SK-N-SH (cell line): Measurements from ENCODE around the gene TIGD6. TPM values are rescaled to one million over a fixed set of nuclear protein-coding genes. Genes with fewer than 3 reads are reported as not detected.

ENCODE experiments used
- CTCF ChIA-PET: fragments of 300-600, 350-600 bp; formaldehyde crosslinking; extraction: SDS; loops from one replicate; lab custom pipeline; 2021; lab: Yijun Ruan, JAX
- POLR2A ChIA-PET: fragments of 350-600 bp; sonication (Branson Sonifier 250); formaldehyde crosslinking; extraction: SDS; loops from one replicate; lab custom pipeline; 2020; ENCODE audit warnings: antibody characterized with exemption, inconsistent platforms; lab: Yijun Ruan, JAX
- DNase-seq: peaks from one replicate; pipeline ENCODE4 v3.0.0; 2012
- H2AFZ ChIP-seq: fragments of 200-600 bp; sonication (generic); 2 replicates; pipeline ENCODE4 v1.8.1; 2016; ENCODE audit warnings: antibody characterized with exemption, mild to moderate bottlenecking, low read depth
- H3F3A ChIP-seq: fragments of 200-600 bp; sonication (generic); replicated peaks from 2 replicates; pipeline ENCODE3; 2016; ENCODE audit warnings: antibody characterized with exemption, mild to moderate bottlenecking; ENCODE audit not compliant: insufficient read depth
- H3K27ac ChIP-seq, 2 experiments: fragments of 200-500 bp in 1 of 2; fragments of 200-600 bp in 1 of 2; sonication (Bioruptor generic) in 1 of 2; sonication (generic), shearing (Covaris generic) in 1 of 2; 2 replicates each; pipeline versions ENCODE4 v1.5.1 to v1.6.1; 2014 to 2016; ENCODE audit warnings: low read depth in 2 of 2, inconsistent platforms in 1 of 2, low read length in 1 of 2, mild to moderate bottlenecking in 1 of 2, mixed read lengths in 1 of 2
- H3K27me3 ChIP-seq: fragments of 200-600 bp; sonication (generic), shearing (Covaris generic); 2 replicates; pipeline ENCODE4 v1.6.1; 2016; ENCODE audit warnings: mixed run types; ENCODE audit not compliant: insufficient read depth
- H3K36me3 ChIP-seq, 2 experiments: fragments of 200-500 bp in 1 of 2; fragments of 200-600 bp in 1 of 2; sonication (Bioruptor generic) in 1 of 2; sonication (generic) in 1 of 2; replicated peaks in 1 of 2; 2 replicates each; pipeline versions ENCODE3 to v1.5.1; 2014 to 2016; ENCODE audit warnings: low read length in 1 of 2, mild to moderate bottlenecking in 1 of 2; ENCODE audit not compliant: insufficient read depth in 2 of 2, control insufficient read depth in 1 of 2
- H3K4me1 ChIP-seq, 2 experiments: fragments of 200-500 bp in 1 of 2; fragments of 200-600 bp in 1 of 2; sonication (Bioruptor generic) in 1 of 2; sonication (generic), shearing (Covaris generic) in 1 of 2; 2 replicates each; pipeline versions ENCODE4 v1.5.1 to v1.6.1; 2014 to 2016; ENCODE audit warnings: low read depth in 1 of 2, low read length in 1 of 2, mixed run types in 1 of 2; ENCODE audit not compliant: insufficient read depth in 2 of 2, control insufficient read depth in 1 of 2
- H3K4me2 ChIP-seq: fragments of 200-600 bp; sonication (generic), shearing (Covaris generic); 2 replicates; pipeline ENCODE4 v1.6.1; 2017; ENCODE audit warnings: mixed run types
- H3K4me3 ChIP-seq, 2 experiments: fragments of 200-500 bp in 1 of 2; fragments of 200-600 bp in 1 of 2; sonication (Bioruptor generic) in 1 of 2; sonication (generic), shearing (Covaris generic) in 1 of 2; 2 replicates each; pipeline versions ENCODE4 v1.5.1 to v1.8.1; 2014 to 2016; ENCODE audit warnings: low read depth in 2 of 2, inconsistent platforms in 1 of 2, low read length in 1 of 2, mild to moderate bottlenecking in 1 of 2, mixed read lengths in 1 of 2, moderate library complexity in 1 of 2
- H3K79me2 ChIP-seq: fragments of 200-600 bp; sonication (generic); 2 replicates; pipeline ENCODE4 v1.8.1; 2017; ENCODE audit warnings: mild to moderate bottlenecking; ENCODE audit not compliant: insufficient read depth
- H3K9ac ChIP-seq: fragments of 200-600 bp; sonication (generic); 2 replicates; pipeline ENCODE4 v1.6.1; 2017; ENCODE audit warnings: mixed run types
- H3K9me2 ChIP-seq: fragments of 200-600 bp; sonication (generic); 2 replicates; pipeline ENCODE4 v1.6.1; 2017; ENCODE audit warnings: mixed run types
- H3K9me3 ChIP-seq: fragments of 200-600 bp; sonication (generic); 2 replicates; pipeline ENCODE4 v1.6.1; 2017; ENCODE audit warnings: mixed run types, mild to moderate bottlenecking, moderate library complexity
- H4K20me1 ChIP-seq: fragments of 200-600 bp; sonication (generic); 2 replicates; pipeline ENCODE4 v1.6.1; 2017; ENCODE audit warnings: mild to moderate bottlenecking, mixed run types; ENCODE audit not compliant: insufficient read depth
- FOSL2 ChIP-seq: IDR thresholded peaks from 2 replicates; pipeline ENCODE4 v1.4.0; 2012; ENCODE audit warnings: low read depth, mild to moderate bottlenecking, moderate library complexity, borderline replicate concordance
- GABPA ChIP-seq: IDR thresholded peaks from 2 replicates; pipeline ENCODE4 v1.4.0; 2012; ENCODE audit warnings: low read depth, mild to moderate bottlenecking
- GATA2 ChIP-seq: sonication (generic); formaldehyde crosslinking; IDR thresholded peaks from 2 replicates; pipeline ENCODE4 v1.5.0; 2020; ENCODE audit warnings: mild to moderate bottlenecking, missing genetic modification reagents
- MEF2A ChIP-seq: IDR thresholded peaks from 2 replicates; pipeline ENCODE4 v1.4.0; 2012; ENCODE audit warnings: low read depth, borderline replicate concordance
- NRF1 ChIP-seq: IDR thresholded peaks from 2 replicates; pipeline ENCODE4 v1.6.1; 2012; ENCODE audit warnings: low read depth, mild to moderate bottlenecking, low read length
- PBX3 ChIP-seq: IDR thresholded peaks from 2 replicates; pipeline ENCODE4; 2012
- RAD21 ChIP-seq: IDR thresholded peaks from 2 replicates; pipeline ENCODE4 v1.6.1; 2012; ENCODE audit warnings: mild to moderate bottlenecking, low read length
- RCOR1 ChIP-seq: fragments of 150-350 bp; IDR thresholded peaks from 2 replicates; pipeline ENCODE4 v1.6.1; 2017; ENCODE audit warnings: antibody characterized with exemption, low read length
- REST ChIP-seq: IDR thresholded peaks from 2 replicates; pipeline ENCODE4 v1.6.1; 2012; ENCODE audit warnings: mild to moderate bottlenecking, low read depth, low read length, moderate library complexity
- RFX5 ChIP-seq: IDR thresholded peaks from 2 replicates; pipeline ENCODE4 v1.6.1; 2012; ENCODE audit warnings: mild to moderate bottlenecking, improper control_type of control experiment, low read length
- SIN3A ChIP-seq: IDR thresholded peaks from 2 replicates; pipeline ENCODE4 v1.6.1; 2012; ENCODE audit warnings: low read depth, mild to moderate bottlenecking, low read length, moderate library complexity, borderline replicate concordance
- SMC3 ChIP-seq: IDR thresholded peaks from 2 replicates; pipeline ENCODE4 v1.6.1; 2012; ENCODE audit warnings: low read depth, low read length, improper control_type of control experiment
- TCF12 ChIP-seq: IDR thresholded peaks from 2 replicates; pipeline ENCODE4 v1.4.0; 2012
- TEAD4 ChIP-seq: IDR thresholded peaks from 2 replicates; pipeline ENCODE4 v1.4.0; 2012; ENCODE audit warnings: mild to moderate bottlenecking, borderline replicate concordance; ENCODE audit not compliant: insufficient read depth
- USF1 ChIP-seq: IDR thresholded peaks from 2 replicates; pipeline ENCODE4 v1.4.0; 2012; ENCODE audit warnings: low read depth, borderline replicate concordance
- USF2 ChIP-seq: fragments of 150-350 bp; IDR thresholded peaks from 2 replicates; pipeline ENCODE4 v1.6.1; 2017; ENCODE audit warnings: antibody characterized with exemption, low read length, low read depth, borderline replicate concordance
- ZBTB33 ChIP-seq: IDR thresholded peaks from 2 replicates; pipeline ENCODE4 v1.4.0; 2012; ENCODE audit warnings: low read depth, borderline replicate concordance
- WGBS: methylation state at CpG from one replicate; pipeline ENCODE4 v1.1.6; 2017; ENCODE audit warnings: low lambda C conversion rate; 5-methylcytosine and 5-hydroxymethylcytosine counted together
- polyA plus RNA-seq, 3 experiments: library from polyadenylated mRNA; depleted of rRNA; stranded (reverse); fragments of >200 nt; gene quantifications; 2 replicates each; pipeline ENCODE4 v1.2.3, GENCODE V29; 2012

The TIGD6 gene
- polyA plus RNA-seq, 1 of the 3 experiments (the other 2 are of a cell fraction) = 4.7 TPM

GRCh38 chr5:149948993-149949392, 51.5 kb downstream of the TIGD6 start:
- Histone ChIP-seq H3K9ac (no peak overlapping the region), H3K9me2 (no peaks in the 10 kb centered on the region), H3K27me3 (no peaks in the 10 kb centered on the region), H3K36me3 (no peaks in the 10 kb centered on the region), H3K4me3 (no peak overlapping the region), H3K9me3 (no peaks in the 10 kb centered on the region), H2AFZ (no peak overlapping the region), H3K79me2 (no peaks in the 10 kb centered on the region), H3F3A (peaks cover 3% of the 10 kb centered on the region), H4K20me1 (no peaks in the 10 kb centered on the region), H3K4me2 (no peak overlapping the region), H3K4me1 (no peaks in the 10 kb centered on the region; a peak in 1 of 4 replicates), H3K27ac (no peak overlapping the region)
- no peak for DNase-seq
- POLR2A ChIA-PET = interaction anchor here (0.6 kb wide), 1 partner anchor 58 kb away, joined by 3 read pairs; no protein-coding TSS in a partner anchor
- TF ChIP-seq REST (no peak), USF2 (no peak), PBX3 (no peak), FOSL2 (no peak), GATA2 (CRISPR knock-in tag) (no peak), RFX5 (no peak), TEAD4 (no peak), MEF2A (no peak), GABPA (no peak)
- CTCF ChIA-PET = interaction anchor here (0.8 to 7.1 kb wide), 4 partner anchors 10 to 115 kb away, joined by 3 to 36 read pairs (median 3); no protein-coding TSS in a partner anchor
- 74% methylated on average over 5 of the region's 5 CpGs for WGBS

GRCh38 chr5:149946118-149946517, 54.3 kb downstream of the TIGD6 start:
- Histone ChIP-seq H3K27me3 (no peaks in the 10 kb centered on the region), H3K4me3 (no peak overlapping the region), H3K4me2 (no peak overlapping the region), H3K79me2 (no peaks in the 10 kb centered on the region)
- WGBS = 79% methylated on average over 3 of the region's 3 CpGs
- DNase-seq = no peak
- POLR2A ChIA-PET = no interaction called here
- CTCF ChIA-PET = interaction anchor here (2.3 to 7.1 kb wide), 2 partner anchors 13 to 93 kb away, joined by 8 to 36 read pairs; no protein-coding TSS in a partner anchor
- TF ChIP-seq USF1 (no peak), NRF1 (no peak), PBX3 (no peak), RAD21 (no peak), GABPA (no peak), SIN3A (no peak), MEF2A (no peak), ZBTB33 (no peak), RCOR1 (no peak), SMC3 (no peak), TCF12 (no peak), FOSL2 (no peak)
- TF ChIP-seq, all 33 proteins: peak for 0
- Histone ChIP-seq H3F3A (no peaks in the 10 kb centered on the region), H4K20me1 (no peaks in the 10 kb centered on the region), H3K4me1 (no peaks in the 10 kb centered on the region), H3K9me2 (no peaks in the 10 kb centered on the region), H3K9me3 (no peaks in the 10 kb centered on the region), H3K36me3 (no peaks in the 10 kb centered on the region), H2AFZ (no peak overlapping the region), H3K9ac (no peak overlapping the region), H3K27ac (no peak overlapping the region)
